HG03280 (cell line): ENCODE measurements around the gene APOL3.
"Not testable (repeated sequence)": the region's sequence is repeated elsewhere in the genome, so short reads cannot be mapped to it uniquely, and the experiment has no call there.

Experiments
- ATAC-seq: cut with Tn5 transposase; IDR thresholded peaks from one replicate; pipeline ENCODE4 v1.9.1; 2021; ENCODE audit warnings: mild to moderate bottlenecking, moderate library complexity; ENCODE audit not compliant: unreplicated experiment

APOL3 gene

GRCh38 chr22:36136988-36137387, 23.6 kb downstream of the APOL3 start:
- ATAC-seq, result no peak

GRCh38 chr22:36136475-36136874, 24.1 kb downstream of the APOL3 start:
- ATAC-seq, result no peak

GRCh38 chr22:36135306-36135980, 25.1 kb downstream of the APOL3 start:
- no peak for ATAC-seq

GRCh38 chr22:36134182-36134581, 26.4 kb downstream of the APOL3 start:
- ATAC-seq, result no peak

- no peak for ATAC-seq
Observed at GRCh38 chr22:36131907-36132306, 28.6 kb downstream of the APOL3 start.

GRCh38 chr22:36129486-36130388, 30.8 kb downstream of the APOL3 start:
- ATAC-seq, result no peak

GRCh38 chr22:36129071-36129470, 31.5 kb downstream of the APOL3 start:
- no peak for ATAC-seq

- no peak for ATAC-seq
Observed at GRCh38 chr22:36125994-36126531, 34.5 kb downstream of the APOL3 start.

GRCh38 chr22:36125434-36125833, 35.1 kb downstream of the APOL3 start:
- ATAC-seq, result no peak

GRCh38 chr22:36124666-36125065, 35.9 kb downstream of the APOL3 start:
- ATAC-seq, result no peak

GRCh38 chr22:36123673-36124630, 36.6 kb downstream of the APOL3 start:
- peak; percentile 83 for ATAC-seq

- not testable (repeated sequence) for ATAC-seq
Observed at GRCh38 chr22:36120621-36121351, 39.8 kb downstream of the APOL3 start.

- ATAC-seq, result no peak
Observed at GRCh38 chr22:36117053-36117554, 43.5 kb downstream of the APOL3 start.

- no peak for ATAC-seq
Observed at GRCh38 chr22:36116127-36116526, 44.4 kb downstream of the APOL3 start.

- no peak for ATAC-seq
Observed at GRCh38 chr22:36113121-36113520, 47.4 kb downstream of the APOL3 start.

- no peak for ATAC-seq
Observed at GRCh38 chr22:36111316-36111715, 49.2 kb downstream of the APOL3 start.

GRCh38 chr22:36110306-36110881, 50.2 kb downstream of the APOL3 start:
- ATAC-seq, result no peak

GRCh38 chr22:36107436-36107835, 53.1 kb downstream of the APOL3 start:
- ATAC-seq, result no peak

- ATAC-seq, result no peak
Observed at GRCh38 chr22:36106910-36107309, 53.6 kb downstream of the APOL3 start.

GRCh38 chr22:36104988-36105387, 55.6 kb downstream of the APOL3 start:
- no peak for ATAC-seq
